Renal cortical epithelial cell (primary cell): ENCODE data around the gene BIN1. TPM values are rescaled to one million over a fixed set of nuclear protein-coding genes. Genes with fewer than 3 reads are reported as not detected.

Experiments used
- DNase-seq: peaks from one replicate; pipeline ENCODE4 v3.0.0-alpha.2; 2011; ENCODE audit warnings: low read depth
- total RNA-seq: library from RNA; depleted of rRNA; stranded (reverse); fragments of >200 nt; gene quantifications from 2 replicates; pipeline ENCODE4 v1.2.3, GENCODE V29; 2014

The BIN1 gene
- total RNA-seq, 1 donor from 2014 or later: 201 TPM

DNA sequence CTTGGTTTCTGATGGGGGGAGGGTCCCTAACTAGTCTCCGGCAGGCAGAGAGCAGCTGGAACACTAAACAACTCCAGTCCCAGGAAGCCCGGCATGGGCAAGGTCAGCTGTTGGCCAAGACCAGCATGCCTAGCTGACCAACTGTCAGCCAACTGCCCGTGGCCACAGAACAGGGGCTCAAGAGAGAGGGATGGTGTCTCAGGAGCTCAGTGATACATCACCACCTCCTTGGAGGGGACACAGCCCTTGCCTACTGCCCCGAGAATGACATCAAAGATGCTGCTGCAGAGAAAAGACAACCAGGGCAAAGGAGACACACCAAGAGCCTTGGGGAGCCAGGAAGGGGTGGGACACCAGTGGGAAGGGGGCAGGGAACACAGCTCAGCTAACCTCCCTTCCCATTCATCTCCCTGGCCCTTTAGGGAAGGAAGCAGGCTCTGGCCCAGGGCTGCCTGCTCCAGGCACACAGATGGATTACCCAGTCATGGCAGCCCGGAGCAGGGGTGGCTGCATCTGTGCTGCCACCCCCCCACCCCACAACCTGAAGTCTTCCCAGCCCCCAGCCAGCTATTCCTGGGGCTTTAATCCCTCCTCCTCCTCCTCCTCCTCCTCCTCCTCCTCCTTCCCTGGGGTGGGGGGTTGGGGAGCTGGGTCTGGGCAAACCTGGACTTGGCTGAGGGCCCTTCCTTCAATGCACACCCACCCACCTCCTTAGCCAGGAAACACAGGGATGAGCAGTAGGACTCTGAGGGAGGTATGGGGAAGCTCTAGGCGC lies 1.9 kb downstream of the BIN1 start:
- no peak for DNase-seq

DNA sequence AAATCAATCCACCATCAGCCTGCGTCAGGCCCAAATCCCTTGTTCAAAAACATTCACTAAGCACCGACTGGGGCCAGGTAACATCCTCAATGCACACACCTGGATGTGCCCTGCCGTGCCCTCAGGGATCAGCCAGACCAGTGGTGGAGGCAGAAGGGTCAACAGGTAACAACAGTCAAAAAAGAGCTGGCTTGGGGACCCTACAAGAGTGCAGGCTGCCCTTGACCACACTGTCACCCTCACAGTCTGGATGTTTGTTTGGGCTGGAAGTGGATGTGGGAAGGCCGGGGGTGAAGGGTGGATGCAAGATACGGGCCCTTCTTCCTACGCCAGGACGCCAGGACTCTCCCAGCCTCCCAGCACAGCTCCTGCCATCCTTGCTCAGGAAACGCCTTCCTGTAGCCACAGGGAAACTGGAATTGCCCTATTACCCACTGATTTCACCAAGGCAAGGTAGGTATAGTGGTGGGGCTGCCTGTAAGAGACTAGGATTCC lies 2.7 kb downstream of the BIN1 start:
- no peak for DNase-seq

DNA sequence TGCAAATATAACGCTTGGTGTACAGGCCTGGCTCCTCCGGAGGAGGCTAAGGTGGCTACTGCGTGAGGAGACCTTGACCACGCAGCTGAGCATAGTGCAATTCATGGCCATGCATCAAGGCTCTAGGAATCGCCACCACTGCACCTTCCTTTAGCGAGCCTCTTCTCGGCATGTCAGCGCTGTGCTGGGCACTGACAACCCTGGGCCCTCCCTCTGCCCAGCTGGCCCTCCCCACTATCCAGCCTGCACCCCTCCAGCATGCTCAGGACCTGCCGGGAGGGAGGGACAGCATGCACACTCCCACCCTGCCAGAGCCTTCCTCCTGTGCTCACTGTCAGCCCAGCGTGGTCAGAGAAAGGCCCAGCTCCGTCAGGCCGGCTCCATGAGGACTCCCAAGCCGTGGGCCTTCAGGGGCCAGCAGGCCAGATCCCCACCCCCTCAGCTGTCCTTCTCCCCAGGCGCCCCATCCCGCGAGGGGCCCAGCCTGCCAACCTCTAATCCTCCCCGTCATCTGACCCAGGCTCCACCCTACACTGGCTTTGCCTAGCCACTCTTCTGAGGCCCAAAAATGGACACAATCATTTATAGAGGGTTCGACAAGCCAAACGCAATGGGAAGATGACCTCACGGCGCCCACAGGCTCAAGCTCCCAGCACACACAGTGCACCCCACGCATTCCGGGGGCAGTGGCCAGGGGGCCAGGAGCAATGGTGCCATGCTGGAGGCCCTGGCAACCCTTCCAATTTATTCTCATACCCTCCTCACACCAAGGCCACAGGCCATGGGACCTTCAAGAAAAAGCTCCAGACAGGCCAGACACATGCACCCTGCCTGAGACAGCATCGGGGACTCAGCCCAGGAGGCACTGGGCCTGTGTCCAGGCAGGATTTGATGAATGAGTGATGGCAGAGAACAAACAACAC lies 3.5 kb downstream of the BIN1 start:
- no peak for DNase-seq

DNA sequence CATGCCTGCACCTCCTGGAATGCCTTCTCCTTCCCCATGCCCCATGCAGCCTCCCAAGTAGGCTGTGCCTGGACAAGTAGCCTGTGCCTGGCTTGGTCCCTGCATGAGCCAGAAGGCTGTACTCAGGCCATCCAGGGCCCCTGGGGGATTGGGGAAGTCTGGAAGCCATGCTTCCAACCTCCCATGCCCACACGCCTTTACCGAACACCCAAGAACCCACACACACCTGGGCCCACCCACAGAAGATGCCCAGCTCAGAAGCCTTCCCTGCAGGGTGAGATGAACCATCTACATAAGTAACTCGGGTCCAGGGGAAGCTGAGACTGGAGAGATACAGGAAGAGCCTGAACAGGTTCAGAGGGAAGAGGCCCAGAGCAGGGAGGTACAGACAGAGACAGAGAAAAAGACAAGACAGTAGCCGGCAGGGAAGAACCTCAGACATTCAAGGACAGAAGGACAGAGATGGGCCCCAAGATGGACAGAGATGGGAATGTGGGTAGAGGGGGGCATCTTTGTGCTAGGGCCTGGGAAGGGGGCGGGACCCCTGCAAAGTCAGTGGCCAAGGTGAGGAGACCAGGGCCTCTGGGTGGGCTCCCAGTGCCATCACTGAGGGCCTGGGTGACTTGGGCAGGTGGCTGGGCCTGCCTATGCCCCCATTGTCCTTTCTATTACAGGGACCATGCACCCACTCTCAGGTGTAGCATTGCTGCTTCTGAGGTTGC lies 4.3 kb downstream of the BIN1 start:
- DNase-seq: no peak

DNA sequence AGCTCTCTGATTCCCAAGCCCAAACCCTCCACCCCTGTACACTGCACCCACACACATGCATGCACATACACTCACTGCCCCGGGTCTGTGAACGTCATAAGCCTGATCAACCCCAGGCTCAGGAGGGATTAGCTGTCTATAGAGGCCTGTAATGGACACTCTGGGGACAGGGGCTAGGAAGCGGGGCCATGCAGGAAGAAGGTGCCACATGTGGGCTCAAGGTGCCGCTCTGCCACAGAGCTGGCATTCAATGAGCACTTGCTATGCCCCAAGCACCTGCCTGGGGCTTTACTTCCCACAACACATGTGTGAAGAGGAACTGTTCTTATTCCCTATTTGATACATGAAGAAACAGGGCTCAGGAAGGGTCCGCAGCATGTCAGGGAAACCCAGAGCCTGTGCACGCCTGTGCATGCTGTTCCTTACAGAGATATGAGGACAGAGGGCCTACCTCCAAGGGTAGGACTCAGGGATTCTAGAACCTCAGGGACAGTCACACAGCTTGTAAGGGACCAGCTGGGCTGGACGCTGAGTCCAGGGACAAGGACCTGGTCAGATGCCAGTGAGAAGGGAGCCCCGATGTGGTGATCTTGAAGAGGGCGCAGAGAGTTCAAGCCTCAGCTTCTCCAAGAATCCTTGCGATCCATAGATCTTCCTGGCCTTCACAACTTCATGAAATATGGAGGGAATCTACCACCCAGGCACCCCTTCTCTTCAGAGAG lies 5.0 kb downstream of the BIN1 start:
- DNase-seq: no peak

DNA sequence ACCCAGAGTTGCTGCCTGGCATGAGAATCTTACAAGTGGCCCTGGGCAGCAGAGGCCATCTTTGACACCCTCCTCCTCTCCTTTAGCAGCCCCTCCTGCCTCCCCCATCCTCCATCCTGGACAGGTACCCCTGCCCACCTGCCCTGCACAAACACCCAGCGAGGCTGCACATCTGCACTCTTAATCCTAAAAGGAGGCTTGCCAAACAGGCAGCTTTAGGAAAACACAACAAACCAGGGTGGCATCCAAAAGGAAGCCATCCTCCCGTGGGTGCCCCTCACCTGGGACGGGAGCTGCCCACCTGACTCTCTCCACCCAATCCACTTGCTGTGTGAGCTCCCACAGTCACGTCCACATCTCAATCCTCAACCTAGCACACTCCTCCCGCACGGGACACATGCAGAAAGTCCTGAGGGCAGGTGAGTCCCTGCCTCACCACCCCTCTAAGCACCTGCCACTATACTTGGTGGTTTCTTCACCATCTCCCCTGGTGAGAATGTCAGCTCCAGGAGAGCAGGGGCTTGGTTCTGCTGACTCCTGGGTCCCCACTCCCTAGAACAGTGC lies 5.8 kb downstream of the BIN1 start:
- no peak for DNase-seq

DNA sequence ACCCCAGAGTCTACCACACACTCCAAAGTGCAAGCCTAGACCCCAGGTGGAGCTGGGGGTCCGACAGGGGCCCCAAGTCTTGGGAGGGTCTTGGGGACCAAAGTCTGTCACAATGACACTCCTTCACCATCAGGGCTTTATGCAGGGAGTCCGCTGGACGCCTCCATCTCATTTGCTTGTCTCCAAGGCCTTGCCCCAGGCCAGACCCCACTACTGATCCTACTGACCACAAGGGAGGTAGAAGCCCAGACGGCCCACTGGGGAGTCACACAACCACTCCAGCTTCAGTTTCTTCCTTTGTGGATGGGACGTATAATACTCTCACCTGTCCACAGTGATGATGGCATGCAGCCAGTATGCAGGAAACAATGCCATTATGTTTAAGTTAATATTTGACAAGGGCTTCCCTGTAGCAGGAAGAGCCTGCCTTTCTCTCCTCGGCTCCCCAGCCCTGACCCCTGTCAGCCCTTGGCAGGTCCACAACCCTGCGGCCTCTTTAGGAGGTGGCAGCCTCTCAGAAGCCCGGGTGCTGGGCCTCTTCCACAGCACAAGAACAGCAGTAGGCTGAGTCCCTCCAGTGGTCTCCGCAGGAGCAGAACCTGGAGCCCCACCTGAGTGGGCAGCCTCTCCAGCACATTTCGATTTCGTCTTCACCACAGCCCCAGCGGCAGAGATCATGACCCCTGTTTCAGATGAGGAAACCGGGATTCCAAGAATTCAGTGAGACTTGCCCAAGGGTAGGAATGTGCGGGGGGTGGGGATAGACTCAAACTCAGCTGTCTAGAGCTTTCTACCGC lies 6.5 kb downstream of the BIN1 start:
- peak; percentile 96 for DNase-seq

DNA sequence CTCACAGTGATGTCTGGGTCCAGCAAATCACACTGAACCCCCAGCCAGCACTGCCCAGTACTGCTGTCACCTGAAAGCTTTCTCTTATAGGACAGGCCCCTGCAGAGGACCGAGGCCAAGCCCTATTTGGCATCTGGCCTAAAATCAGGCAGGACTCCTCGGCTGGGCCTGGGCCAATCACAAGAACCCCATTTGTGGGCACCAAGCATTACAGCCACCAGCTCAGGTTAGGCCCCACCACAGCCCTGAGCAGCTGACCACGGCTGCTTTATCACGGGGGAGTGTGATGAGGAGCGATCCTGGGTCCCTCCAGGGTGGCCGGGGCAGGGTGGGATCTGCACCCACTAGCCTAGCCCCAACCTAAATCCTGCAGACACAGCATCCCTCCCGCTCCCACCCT lies 8.2 kb downstream of the BIN1 start:
- no peak for DNase-seq

DNA sequence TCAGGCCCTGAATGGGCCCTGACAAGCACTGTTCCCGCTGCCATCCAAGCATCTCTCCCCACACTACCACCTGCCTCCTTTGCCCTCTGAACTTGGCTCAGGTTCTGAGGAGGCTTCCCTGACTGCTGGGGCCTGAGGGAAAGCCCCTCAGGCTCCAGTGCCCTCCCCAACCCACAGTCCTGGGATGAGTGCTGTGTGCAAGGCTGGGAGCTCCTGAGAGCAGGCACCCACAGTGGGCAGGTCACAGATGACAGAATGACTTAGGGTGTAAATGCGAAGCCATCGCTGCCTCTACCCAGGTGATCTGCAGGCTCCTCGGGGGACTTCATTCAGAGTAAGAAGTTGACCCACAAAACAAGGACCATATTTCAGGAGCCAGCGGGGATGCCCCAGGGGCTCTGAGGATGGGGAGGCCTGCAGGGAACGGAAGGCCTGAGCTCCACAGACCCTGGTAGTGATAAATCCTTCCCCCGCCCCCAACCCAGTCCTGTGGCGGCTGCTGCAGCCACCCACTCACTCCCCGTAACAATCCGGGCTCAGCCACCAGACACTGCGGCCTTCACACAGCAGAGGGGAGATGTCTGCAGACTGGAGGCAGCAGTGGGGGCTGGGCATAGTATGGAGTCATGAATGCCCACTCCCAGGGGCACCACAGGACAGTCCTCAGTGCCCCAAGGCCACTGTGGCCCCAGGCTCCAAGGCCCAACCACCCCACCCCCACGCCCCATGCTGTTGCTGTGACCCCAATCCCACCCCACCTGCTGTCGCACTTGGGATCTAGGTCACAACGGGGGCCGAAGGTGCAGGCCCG lies 8.9 kb downstream of the BIN1 start:
- no peak for DNase-seq

DNA sequence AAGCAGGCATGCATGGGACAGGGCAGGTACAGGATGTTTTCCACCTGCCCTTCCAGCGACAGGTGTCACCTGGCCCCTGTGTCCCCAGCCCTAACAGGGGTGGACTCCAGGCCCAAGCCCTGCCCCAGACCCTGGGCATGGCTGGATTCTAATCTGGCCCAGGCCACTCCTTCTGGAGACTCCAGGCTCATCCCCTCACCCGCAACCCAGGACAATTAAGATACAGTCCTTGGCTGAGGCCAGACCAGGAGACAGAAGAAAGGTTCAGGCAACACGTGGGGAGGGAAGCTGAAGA lies 9.5 kb downstream of the BIN1 start:
- no peak for DNase-seq

DNA sequence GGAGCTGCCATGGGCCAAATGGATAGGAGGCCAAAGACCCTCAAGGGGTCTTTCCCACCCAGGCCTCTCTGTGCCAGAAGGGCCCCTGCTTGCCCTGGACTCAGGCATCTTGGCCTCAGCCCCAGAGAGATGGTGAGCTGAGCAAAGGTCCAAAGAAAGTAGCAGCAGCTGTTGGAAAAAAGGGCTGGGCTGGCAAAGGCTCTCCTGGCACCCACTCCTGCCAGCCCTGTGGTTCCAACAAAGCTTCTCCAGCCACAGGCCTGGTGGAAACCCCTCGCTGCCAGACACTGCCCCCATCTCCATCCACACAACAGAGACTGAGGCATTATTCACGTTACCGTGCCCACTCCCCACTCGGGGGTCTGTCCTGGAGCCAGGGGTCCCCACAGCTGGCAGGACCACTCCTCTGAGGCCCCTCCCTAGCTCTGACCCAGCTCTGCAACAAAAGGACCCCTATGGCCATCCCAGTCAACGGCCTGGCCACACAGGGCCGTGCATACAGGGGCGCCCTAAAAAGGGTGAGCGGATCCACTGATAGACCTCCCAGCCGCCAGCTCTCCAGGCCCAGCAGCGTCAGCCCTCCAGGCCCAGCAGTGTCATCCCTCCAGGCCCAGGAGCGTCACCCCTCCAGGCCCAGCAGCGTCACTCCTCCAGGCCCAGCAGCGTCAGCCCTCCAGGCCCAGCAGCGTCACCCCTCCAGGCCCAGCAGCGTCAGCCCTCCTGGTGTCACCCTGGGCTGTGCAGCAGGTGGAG lies 10.1 kb downstream of the BIN1 start:
- no peak for DNase-seq

DNA sequence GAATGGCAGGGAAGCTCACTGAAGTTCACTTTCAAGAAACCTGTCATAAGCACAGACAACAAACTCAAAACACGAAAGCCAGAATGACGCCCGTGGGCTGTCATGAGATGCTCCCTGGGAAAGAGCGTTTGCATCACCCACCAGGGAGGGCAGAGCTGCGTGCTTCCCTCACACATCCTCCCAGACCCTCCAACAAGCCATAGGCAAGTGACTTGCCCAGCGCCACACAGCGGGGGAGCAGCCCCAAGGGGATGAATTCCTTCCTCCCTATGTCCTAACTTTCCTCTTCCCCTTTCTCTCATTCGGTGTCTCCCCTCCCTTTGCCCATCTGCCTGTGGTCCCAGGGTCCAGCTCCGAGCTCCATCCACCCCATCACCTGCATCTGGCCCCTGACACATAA lies 10.7 kb downstream of the BIN1 start:
- no peak for DNase-seq

DNA sequence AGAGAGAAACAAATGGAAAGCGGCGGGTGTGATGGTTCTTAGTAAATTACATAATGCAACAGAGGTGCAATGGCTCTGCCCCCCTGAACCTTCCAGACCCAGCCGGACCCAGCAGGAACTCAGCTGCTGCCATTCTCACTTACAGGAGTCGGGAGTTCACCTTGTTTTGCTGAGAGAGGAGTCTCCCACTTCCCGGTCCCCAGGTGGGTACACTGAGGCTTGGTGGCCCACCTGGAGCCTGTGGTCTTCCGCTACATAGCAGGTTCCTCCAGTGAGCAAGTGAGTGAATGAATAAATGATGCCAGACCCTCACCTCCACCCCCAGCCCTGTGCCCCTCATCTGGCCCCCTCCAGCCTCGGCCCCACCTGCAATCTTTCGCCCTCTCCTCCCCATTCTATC lies 11.2 kb downstream of the BIN1 start:
- no peak for DNase-seq

DNA sequence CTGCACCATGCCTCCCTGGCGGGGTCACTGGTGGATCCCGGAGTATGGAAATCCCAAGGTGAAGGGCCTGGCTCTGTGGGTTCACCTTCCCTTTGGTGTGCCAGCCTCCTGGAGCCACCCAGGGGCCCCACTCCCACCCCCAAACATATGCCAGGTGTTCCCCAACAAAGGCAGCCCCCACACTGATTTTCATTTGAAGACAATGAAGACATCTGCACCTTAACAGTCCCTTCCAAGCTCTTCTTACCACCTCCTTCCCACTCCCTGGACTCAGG lies 11.7 kb downstream of the BIN1 start:
- DNase-seq: no peak

DNA sequence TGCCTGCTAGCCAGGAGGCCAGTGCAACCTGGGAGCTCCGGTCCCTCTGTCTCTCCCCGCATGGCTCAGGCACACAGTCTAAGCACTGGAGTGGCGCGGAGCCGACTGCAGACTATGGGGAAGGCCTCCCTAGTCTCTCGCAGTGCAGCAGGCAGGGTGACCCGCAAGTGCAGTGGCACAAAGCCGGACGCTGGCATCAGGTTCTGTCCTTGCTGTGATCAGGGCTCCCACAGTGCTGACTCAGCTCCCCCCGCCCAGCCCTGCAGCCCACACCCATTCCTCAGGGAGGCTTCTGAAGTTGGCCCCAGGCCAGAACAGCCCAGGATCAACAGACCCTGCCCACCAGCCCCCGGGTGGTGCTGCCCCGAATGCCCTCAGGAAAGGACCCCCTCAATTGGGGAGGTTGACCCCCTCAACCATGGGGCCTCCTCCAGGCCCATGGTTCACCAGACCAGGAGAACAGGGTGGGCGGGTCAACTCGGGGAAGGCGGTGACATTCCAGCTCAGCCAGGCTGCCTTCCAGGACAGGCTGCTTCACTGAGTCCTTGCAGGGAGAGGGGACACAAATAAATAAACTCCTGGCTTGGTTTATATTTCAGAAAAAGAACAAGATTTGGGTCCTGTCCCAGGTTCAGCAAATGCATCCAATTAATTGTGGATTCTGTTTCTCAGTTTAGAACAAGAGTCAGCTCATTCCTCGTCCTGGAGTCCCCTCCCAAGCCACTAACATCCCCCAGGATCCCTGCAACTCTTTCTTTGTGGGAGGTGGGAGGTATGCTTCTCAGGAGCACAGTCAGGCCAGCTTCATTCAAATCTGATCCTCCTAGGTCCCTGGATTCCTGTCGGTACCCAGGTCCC lies 12.2 kb downstream of the BIN1 start:
- peak; percentile 58 for DNase-seq

DNA sequence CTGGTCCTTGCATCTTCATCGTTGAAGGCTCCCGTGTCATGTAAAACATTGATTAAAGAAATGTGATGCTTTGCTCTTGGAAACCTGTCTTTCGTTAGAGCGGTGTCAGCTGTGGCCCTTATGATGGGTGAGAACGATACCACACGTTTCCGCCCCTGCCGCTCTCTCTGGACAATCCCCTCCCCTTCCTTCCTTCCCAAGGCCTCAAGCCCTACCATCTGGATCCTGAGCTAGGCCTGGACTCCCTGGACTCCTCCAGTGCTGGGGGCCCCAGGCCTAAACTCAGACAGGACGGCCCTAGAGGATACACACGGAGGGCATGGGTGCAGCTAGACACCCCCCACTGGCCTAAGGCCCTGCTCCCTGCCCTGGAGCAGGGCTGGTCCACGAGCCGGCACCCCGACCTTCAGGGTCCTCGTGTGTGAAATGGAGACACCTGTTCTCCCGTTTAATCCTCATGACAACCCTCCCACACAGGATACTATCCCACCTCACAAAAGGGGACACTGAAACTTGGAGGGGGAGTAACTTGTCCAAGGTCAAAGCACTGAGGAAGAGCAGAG lies 13.2 kb downstream of the BIN1 start:
- DNase-seq: no peak

DNA sequence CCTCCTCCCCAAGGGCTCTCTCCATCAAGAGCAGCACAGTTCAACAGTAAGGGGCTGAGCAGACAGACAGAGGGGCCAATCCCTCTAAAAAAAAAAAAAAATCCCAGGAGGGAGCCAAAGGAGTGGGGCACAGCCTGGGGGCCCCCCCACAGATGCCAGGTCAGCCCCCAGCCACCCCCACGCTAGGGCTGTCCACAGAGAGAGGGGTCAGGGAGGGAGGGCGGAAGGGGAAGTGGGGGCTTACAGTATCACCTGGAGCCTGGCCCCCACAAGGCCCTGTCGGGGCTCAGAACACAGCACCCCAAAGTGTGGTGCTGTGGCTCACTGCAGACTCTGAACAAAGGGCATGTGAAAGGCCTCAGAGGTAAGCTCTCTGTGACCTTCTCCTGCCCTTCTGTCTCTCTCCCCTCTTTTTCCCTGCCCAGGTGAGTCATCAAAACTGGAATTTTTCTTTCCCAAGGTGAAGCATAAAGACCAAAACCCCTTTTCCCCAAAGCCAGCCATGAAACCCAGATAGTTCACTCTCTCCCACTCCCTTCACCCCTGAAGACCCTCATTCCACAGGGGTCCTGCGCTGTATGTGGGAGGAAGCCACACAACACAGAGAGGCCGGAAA lies 13.9 kb downstream of the BIN1 start:
- no peak for DNase-seq

DNA sequence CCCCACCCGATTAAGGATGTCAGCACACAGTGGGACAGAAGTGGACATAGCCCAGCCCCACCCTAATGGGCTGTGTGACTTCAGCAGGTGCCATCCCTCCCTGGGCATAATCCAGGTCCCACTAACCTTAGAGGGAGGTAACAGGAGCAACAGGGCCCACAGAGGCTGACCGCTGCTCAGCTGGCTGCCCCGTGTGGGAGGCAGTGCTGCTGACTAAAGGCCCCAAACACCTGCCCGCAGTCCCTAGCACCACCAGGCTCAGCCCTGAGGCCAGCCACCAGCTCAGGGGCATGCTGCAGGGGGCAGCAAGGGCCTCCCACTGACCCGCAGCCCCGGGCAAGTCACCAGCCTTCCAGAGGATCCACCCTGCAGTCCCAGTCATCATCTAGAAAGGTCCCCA lies 14.6 kb downstream of the BIN1 start:
- no peak for DNase-seq
